GM03348 (cell line): ENCODE measurements around the gene SLC35E2B.
"Not testable (repeated sequence)": the region's sequence is repeated elsewhere in the genome, so short reads cannot be mapped to it uniquely, and the experiment has no call there.

Source experiments
- DNase-seq: peaks from one replicate; pipeline ENCODE4 v3.0.0; 2012; ENCODE audit warnings: low spot score

The SLC35E2B gene

DNA sequence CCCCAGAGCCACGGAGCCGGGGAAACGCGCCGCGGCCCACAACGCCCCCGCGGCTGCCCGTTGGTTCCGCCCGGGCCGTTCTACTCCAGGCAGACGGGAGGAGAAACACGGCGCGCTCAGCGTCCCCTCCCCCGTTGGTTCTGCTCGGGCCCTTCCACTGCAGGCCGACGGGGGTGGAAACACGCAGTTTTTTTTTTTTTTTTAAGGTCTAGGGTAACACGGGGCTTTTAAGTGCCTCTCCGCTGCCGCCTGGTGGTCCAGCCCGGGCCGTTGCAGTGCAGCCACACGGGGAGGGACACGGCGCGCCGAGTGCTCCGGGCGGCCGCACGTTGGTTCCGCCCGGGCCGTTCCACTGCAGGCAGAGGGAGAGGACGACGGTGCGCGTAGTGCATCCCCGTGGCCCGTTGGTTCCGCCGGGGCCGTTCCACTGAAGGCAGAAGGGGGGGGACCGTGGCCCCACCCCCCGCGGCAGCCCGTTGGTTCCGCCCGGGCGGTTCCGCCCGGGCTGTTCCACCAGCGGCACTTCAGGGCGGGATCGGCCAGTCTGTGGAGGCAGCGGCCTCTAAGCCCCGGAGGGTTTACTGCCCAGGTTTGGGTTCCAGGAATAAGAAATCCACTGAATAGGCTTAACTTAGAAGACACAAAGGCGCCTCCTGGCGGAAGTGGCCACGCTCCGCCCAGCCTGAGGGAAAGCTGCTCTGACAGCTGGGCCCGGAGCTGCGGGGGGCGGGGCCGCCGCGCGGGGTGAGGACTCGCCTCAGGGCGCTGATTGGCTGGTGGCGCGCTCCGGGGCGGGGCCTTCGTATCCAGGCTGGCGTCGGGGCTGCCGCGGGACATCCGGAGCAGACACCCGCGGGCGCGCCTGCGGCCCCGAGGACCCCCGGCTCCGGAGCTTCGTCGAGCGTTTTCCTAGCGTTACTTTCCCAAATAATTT lies at the start of gene SLC35E2B:
SLC35E2B (minus strand) TSS at position 82 of the 934 bp plus-strand sequence. CDS start 16,096 bp downstream, outside the sequence.
- DNase-seq = peak; percentile 74

DNA sequence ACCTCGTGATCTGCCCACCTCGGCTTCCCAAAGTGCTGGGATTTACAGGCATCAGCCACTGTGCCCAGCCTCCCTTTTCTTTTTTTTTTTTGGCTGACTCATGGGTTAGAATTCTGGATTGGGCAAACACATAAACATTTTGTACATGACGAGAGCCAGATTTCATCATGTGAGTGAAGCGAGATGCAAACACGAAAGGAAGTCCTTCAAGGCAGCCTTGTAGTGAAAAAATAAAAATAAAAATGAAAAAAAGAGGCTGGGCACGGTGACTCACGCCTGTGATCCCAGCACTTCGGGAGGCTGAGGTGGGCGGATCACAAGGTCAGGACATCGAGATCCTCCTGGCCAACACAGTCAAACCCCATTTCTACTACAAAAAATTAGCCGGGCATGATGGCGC lies 48.4 kb upstream of the SLC35E2B start:
- peak; percentile 78 for DNase-seq

DNA sequence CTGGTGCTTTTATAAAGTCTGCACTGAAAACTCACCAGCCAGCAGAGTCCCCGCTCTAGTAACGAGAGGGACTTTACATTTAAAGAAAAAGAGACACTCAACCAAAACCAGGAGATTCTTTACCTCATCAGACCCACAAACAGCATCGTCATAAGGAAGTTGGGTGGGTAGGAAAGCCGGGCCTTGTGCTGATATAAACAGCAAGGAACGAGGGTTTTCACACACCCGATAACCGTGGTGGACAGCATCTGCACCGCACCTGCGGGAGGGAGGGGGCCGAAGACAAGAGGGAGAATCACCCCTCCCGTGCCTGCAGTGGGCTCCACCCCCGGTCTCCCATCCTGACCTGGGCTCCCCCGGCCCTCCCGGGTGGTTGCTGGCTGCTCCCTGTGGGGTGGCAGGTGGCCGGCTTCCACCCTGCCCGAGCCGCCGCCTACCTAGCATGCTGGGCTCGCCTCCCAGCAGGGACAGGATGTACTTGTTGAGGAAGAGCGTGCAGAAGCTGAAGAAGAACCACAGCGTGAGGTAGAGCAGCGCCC lies 46.3 kb upstream of the SLC35E2B start:
- not testable (repeated sequence) for DNase-seq

DNA sequence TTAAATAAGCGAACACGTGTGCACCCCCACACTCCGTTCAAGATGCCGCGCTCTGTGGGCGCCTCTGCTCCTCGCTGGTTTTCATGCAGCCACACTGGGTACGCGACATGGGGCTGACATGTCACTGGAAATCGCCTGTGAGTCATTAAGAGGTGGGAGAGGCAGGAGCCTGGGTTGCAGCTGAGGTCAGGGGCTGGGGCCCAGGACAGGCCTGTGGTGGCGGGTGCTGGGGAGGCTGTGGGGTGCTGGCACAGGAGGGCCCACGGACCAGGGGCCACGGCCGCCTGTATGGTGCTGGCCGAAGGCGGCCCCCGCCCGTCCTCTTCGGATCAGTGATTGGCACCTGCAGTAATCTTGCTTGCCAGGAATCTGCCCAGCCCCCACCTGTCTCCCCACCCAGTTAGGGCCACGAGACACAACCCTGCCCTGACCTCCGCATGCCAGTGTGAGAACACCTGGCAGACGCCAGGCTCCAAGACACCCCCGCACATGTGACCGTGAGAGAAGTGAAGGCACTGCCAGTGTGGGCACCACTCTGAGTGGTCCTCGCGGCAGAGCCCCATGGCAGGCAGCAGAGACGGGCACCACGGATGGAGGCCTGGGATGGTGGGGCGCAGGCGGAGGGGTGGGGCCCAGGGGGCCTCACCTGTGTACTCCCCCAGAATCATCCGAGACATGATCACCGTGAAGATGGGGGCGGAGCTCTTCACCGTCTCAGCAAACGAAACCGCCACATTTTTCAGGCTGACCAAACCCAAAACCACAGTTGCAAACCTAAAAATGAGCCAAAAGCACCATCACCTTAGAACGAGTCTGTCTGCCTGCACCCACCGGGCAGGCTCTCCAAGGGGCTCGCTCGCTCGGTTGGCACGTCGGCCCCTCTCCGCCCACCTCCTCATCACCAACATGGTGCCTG lies 45.3 kb upstream of the SLC35E2B start:
- not testable (repeated sequence) for DNase-seq

DNA sequence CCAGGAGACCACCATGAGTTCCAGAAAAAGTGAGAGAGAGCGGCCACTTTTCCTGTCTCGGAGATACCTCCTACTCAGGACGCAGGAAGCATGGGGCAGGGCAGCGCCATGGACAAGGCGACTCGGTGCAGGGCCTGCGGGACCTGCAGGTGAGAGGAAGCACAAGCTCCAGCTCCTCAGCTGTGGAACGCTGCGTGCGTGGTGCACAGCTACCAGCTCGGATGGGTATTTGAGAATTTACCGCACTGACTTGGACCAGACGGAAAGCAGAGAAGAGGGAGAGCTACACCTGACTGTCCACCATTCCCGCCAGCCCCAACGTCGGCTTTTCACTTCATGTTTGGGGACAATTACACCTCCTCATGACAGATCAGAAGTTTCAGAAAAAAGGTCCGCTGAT lies 39.8 kb upstream of the SLC35E2B start:
- no peak for DNase-seq

DNA sequence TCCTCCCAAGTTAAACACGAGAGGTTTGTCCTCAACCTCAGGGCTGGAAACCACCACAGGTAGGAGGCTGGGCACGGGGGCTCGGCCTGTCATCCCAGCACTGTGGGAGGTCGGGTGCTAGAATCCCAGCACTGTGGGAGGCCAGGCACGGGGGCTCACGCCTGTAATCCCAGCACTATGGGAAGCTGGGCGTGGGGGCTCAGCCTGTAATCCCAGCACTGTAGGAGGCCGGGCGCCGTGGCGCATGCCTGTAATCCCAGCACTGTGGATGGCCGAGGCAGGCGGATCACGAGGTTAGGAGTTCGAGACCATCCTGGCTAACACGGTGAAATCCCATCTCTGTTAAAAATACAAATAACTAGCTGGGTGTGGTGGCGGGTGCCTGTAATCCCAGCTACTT lies 38.3 kb upstream of the SLC35E2B start:
- no peak for DNase-seq

DNA sequence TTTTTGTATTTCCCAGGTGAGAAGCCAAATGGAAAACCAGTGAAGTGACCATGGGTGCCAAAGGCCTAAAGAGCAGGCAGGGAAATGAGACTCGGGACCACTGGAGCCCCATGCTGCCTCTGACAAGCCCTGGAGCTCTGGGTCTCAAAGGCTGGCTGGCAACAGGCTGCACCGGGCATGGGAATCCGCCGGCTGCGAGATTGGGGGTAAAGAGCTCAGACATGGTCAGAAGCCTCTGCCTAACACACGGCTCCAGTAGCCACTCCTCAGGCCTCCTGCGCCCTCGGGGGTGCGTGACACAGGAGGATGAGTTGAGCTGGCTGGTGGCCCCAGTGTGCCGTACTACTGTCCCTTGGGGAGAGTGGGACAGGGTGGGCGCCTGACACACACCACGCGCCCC lies 37.6 kb upstream of the SLC35E2B start:
- DNase-seq = not testable (repeated sequence)

DNA sequence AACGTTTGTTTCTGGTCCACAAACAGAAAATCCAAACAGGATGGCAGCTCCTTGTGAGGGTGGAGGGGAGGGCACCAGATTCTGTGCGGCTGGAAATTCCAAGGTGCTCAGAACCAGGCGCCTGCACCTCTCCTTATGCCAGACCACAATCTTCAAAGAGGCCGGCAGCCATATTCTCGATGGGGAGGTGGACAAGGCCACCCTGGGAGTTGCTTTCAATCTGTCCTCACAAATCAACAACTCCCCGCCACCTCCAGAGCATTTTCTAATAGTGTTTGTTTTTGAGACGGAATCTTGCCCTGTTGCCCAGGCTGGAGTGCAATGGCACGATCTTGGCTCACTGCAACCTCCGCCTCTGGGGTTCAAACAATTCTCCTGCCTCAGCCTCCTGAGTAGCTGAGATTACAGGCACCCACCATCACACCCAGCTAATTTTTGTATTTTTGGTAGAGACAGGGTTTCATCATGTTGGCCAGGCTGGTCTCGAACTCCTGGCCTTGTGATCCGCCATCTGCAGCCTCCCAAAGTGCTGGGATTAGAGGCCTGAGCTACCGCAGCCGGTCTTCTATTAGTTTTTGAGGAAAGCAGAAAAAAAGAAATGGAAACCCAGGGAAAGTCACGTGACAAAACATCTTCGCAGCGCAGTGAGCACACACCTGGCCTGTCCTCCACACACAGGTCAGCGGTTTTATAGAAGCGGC lies 36.7 kb upstream of the SLC35E2B start:
- not testable (repeated sequence) for DNase-seq

DNA sequence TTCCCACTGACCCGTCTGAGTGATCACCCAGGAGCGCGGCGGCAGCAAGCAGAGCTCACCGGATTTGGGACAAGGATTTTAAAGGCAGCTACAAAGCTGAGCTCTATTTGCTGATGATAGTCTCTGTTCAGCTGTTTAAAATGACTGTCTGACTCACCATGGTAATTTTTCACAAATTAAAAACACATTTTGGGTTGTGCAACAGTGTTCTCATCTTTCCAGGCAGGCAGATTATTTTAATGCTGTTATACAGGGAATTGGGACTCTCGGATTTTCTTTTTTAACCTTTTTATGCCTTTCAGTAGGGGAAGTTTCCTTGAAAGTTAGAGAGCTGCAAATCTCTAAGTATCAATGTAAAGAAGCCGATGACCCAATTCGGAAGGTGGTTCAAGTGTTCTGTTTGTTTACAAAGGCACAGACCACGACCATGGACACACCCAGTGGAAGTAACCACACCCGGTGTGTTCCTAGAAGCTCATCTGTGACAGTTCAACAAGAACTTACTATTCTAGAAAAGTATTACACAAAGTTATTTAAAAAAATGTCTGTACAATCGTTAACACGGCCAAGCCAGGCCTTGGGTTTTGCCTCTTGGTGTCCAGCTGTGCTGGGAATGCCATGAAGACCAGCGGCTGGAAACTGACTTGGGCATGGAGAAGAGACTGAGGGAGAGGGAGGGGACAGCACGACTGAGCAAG lies 35.9 kb upstream of the SLC35E2B start:
- peak; percentile 16 for DNase-seq

DNA sequence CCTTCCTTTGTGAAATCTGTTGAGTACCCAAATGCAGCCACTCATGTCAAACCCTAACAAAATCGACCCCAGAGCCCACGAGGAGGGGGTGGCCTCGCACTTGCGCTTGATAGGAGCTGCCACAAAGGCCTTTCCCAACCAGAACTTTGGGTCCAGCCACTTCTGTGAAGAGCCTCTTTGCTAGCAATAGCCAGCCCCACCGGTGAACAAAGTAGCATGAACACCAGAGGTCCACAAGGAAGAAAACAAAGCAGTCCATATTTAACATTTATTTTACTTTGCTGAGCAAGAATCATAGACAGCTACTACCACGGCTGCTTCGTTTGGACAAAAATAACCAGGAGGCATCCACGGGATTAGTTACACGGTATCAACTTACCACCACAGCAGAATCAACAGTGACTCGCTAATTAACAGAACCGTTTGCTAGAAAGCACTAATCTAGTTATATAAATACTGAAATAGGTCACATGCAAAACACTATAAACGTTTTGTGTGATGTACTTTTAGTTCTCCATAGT lies 34.6 kb upstream of the SLC35E2B start:
- DNase-seq = not testable (repeated sequence)

DNA sequence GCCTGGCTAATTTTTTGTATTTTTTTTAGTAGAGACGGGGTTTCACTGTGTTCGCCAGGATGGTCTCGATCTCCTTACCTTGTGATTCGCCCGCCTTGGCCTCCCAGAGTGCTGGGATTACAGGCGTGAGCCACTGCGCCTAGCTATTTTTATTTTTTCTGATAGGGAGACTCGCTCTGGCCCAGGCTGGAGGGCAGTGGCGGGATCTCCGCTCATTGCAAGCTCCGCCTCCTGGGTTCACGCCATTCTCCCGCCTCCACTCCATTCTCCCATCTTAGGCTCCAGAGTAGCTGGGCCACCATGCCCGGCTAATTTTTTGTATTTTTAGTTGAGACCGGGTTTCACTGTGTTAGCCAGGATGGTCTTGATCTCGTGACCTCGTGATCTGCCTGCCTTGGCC lies 33.5 kb upstream of the SLC35E2B start:
- not testable (repeated sequence) for DNase-seq

DNA sequence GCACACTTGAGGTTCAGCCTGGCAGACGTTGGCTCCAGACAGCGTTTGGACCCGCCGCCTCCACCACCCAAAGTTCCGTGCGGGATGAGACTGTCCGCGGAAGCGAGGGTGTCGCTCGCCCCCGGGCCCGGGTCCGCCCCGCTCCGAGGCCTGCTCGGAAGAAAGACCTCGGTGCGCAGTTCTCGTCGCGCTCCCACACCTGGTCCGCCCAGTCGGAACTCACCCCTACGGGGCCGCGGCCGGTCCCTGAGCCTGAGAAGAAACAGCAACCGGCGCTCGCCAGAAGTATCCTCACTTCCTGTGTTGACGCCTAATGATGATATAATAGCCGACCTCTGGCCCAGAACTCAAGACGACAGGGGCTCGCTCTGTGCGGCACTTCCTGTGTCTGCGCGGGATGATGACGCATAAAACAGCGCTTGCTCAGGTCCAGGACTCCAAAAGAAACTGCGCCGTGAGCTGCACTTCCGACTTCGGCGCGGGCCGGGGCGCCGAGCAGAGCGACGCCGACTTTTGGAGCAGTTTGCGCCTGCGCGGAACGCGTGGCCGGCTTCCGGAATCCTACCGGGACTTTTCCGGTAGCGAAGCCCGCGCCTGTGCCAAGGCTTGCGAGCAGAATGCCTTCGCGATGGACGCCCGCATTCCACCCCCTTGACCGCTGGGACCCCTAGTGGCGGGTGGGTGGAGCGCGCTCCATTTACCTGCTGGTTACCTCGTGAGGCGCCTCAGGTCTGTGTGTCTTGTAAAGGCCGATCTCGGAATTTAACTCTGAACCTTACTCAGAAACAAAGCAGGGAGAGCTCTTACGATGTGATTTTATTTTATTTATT lies 31.7 kb upstream of the SLC35E2B start, which contains the start of gene CDK11A:
CDK11A (minus strand) TSS at position 323 of the 830 bp plus-strand sequence. CDS start 1,539 bp downstream, outside the sequence.
- peak; percentile 92 for DNase-seq

DNA sequence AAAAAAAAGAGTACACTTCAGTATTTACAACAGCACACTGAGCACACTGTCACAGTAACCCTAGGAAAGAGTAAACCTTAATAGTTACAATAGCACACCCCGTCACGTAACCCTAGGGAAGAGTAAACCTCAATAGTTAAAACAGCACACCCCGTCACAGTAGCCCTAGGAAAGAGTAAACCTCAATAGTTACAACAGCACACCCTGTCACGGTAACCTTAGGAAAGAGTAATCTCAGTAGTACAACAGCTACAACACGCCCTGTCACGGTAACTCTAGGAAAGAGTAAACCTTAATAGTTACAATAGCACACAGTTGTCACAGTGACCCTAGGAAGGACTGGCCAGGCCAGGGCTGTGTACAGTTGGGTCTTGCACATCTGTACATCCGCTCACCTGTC lies 28.6 kb upstream of the SLC35E2B start:
- no peak for DNase-seq

DNA sequence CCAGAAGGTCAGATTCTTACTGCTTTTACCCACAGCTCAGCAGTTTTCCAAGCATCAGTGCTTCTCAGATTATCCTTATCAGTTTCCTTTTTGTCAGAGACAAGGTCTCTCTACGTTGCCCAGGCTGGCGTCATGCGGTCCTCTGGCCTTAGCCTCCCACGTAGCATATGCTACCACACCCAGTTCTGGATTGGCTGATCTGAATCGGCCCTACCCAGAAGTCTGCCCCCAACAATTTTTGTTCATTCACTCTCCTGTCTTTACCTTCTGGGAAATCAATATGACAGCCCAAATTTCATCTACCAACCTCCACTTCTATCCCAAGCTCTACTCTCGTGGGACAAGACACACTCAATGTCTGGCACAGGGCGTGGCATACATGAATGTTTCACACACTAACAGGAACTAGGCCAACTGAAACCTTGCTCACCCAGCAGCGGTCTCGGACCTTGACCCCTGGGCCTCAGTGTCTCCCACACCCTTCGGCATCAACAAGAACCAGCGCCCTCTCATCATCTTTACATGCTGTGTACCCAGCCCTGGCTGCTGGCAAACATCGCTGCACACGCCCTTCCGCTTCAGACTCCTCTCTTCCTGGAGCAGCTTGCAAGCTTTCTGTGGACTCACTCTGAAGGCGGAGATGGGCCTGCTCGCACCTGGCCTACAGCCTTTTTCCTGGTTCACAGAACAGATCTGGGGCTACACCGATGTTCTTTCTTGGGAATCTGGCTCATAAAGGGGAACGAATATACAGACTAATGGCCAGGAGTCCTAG lies 22.7 kb upstream of the SLC35E2B start:
- DNase-seq = not testable (repeated sequence)

DNA sequence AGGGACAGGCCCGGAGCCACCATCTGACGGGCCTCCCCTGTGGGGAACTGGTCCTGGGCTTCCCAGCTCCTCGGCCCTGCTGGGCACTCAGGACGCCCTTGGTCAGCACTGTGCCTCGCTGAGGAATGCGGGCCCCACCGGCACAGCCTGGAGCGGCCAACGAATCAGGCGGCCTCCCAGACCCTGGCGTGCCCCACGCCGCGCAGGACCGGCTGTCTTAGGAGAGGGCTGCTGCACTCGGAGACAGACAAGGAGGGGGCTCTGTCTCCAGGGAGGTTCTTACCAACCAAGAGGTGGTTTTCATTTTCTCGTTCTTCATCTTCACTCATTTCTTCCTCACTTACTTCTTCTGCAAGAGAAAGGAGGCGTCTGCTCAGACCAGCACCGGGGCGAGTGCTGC lies 15.3 kb upstream of the SLC35E2B start:
- DNase-seq = not testable (repeated sequence)

DNA sequence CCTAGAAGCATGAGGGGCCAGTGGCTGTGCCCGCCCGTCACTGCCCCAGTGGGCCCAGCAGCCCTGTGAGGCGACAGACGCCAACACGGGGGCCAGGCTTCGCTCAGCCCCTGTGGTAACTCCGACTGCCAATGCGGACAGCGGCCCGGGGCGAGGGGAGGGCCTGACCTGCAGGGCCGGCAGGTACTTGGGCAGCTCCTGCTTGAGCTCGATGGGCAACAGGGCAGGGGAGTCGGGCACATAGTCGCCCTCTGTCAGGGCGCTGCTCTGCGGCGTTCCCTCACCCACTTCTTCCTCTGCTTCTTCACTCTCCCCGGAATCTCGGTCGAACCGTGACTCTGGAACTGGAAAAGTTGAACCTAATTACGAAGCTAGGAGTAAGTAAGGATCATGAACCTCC lies 14.6 kb upstream of the SLC35E2B start:
- DNase-seq = not testable (repeated sequence)

DNA sequence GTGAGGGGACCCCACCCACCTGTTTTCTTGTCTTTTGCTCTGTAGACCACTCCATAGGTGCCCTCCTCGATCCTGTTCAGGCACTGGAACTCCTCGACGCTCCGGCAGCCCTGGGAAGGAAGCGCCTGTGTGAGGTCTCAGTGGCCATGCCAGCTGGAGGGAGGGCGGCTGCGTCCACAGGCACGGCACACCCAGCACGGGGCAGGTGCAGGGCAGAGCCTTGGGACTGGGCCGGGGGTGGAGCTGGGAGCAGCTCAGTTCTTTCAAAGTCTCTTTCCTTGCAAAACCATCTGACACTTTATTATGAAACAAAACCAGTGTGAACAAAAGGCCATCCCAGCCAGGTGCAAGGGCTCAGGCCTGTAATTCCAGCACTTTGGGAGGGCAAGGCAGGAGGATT lies 13.0 kb upstream of the SLC35E2B start:
- not testable (repeated sequence) for DNase-seq

DNA sequence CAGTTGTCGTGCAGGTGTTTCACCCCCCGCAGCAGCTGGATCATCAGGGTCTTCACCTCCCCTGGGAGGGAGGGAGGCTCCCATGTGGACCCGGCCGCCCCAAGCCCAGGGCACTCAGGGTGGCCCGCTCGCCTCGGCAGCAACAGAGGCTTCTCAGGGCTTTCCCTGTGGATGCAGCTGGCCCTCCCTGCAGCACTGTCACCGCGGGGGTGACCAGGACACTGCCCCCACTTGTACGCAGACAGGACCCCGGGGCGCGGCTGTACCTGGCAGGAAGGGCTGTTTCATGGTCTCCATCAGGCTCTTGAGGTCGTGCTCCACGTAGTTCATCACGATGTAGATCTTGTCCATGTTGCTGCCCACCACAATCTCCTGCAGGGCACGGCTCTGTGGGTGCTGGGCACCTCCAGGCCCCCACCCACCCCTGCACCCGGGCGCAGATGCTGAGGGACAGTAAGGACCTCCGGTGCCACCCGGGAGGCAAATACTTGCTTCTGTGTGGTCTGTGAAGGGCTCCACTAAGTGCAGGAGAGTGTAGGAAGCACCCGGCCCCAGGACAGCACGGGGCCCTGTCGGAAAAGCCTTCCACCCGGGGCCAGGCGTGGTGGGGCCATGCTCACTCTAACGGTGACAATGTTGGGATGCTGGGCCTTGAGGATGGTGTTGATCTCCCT lies 11.8 kb upstream of the SLC35E2B start:
- DNase-seq = not testable (repeated sequence)
